K562 (cell line): ENCODE measurements around the gene ZNF740. TPM values are rescaled to one million over a fixed set of nuclear protein-coding genes. Genes with fewer than 3 reads are reported as not detected.
A peak's percentile ranks its signal among the peaks of the same experiment; 100 is the strongest.

Experiments
- ATAC-seq: fragments of 200-7000 bp; cut with Tn5 transposase; 3 replicates; pipeline ENCODE4 v1.9.1; 2020; ENCODE audit warnings: moderate library complexity
- BruUV-seq: library from RNA; stranded (reverse); fragments of 400-500 nt; replicated peaks from 2 replicates; lab custom pipeline; 2021; lab: Mats Ljungman, UMichigan
- CTCF ChIA-PET: fragments of 300-600 bp; formaldehyde crosslinking; extraction: SDS; loops from one replicate; lab custom pipeline; 2021; ENCODE audit warnings: low intra/inter-chr PET ratio; lab: Yijun Ruan, JAX
- POLR2A ChIA-PET: fragments of 300-600, 350-650 bp; sonication (Branson Sonifier 250); formaldehyde crosslinking; extraction: SDS; loops from one replicate; lab custom pipeline; 2021; ENCODE audit warnings: antibody characterized with exemption, inconsistent platforms; lab: Yijun Ruan, JAX
- DNase-seq, 4 experiments: peaks; one replicate each; pipeline versions ENCODE4 v3.0.0 to v3.0.0-alpha.2; 2011 to 2018; ENCODE audit warnings: low spot score in 3 of 4, mixed read lengths in 3 of 4; ENCODE audit errors: extremely low read depth in 1 of 4
- FAIRE-seq: peaks from 2 replicates; lab custom pipeline; 2011; peaks lifted over from hg19 to GRCh38; lab: Jason Lieb, UNC
- H2AFZ ChIP-seq: 2 replicates; pipeline ENCODE4 v1.6.0; 2011; ENCODE audit warnings: low read depth, low read length, control low read depth, inconsistent platforms
- H3K27ac ChIP-seq: fragments of 200-600 bp; 3 replicates; pipeline ENCODE4 v1.8.0; 2011; ENCODE audit warnings: low read depth, mild to moderate bottlenecking, control low read depth, inconsistent platforms, low read length, moderate library complexity, mixed read lengths; ENCODE audit errors: extremely low read depth
- H3K27me3 ChIP-seq, 2 experiments: fragments of 300-600 bp in 1 of 2; 2 replicates in 1 of 2; 3 replicates in 1 of 2; pipeline versions ENCODE4 v1.6.0 to v1.8.0; 2011; ENCODE audit warnings: inconsistent platforms in 2 of 2, low read length in 2 of 2, mild to moderate bottlenecking in 1 of 2, mixed read lengths in 1 of 2, moderate library complexity in 1 of 2; ENCODE audit not compliant: control insufficient read depth in 2 of 2, insufficient read depth in 2 of 2
- H3K36me3 ChIP-seq: fragments of 300-600 bp; 3 replicates; pipeline ENCODE4 v1.8.0; 2011; ENCODE audit warnings: mild to moderate bottlenecking, low read length, inconsistent platforms; ENCODE audit not compliant: control insufficient read depth, insufficient read depth
- H3K4me1 ChIP-seq, 2 experiments: fragments of 200-600 bp in 1 of 2; replicated peaks in 1 of 2; 2 replicates in 1 of 2; 3 replicates in 1 of 2; pipeline versions ENCODE4 v1.5.1 to v1.8.0; 2011; ENCODE audit warnings: inconsistent platforms in 2 of 2, low read length in 2 of 2, mild to moderate bottlenecking in 1 of 2, mixed read lengths in 1 of 2, moderate library complexity in 1 of 2; ENCODE audit not compliant: control insufficient read depth in 2 of 2, insufficient read depth in 2 of 2
- H3K4me2 ChIP-seq: 2 replicates; pipeline ENCODE4 v1.6.1; 2011; ENCODE audit warnings: low read length, control low read depth, inconsistent platforms, mixed read lengths; ENCODE audit not compliant: insufficient read depth
- H3K4me3 ChIP-seq: fragments of 200-600 bp; sonication (generic), shearing (Covaris generic); 2 replicates; pipeline ENCODE4 v1.5.1; 2016; ENCODE audit warnings: control low read depth, inconsistent platforms
- H3K79me2 ChIP-seq: fragments of 200-600 bp; 3 replicates; pipeline ENCODE4 v1.8.0; 2011; ENCODE audit warnings: low read length, inconsistent platforms; ENCODE audit not compliant: control insufficient read depth, insufficient read depth
- H3K9ac ChIP-seq, 2 experiments: 2 replicates each; pipeline versions ENCODE4 v1.6.0 to v1.6.1; 2011; ENCODE audit warnings: low read depth in 2 of 2, low read length in 2 of 2, control low read depth in 1 of 2, inconsistent platforms in 1 of 2, mild to moderate bottlenecking in 1 of 2, mixed read lengths in 1 of 2; ENCODE audit not compliant: insufficient read depth in 1 of 2
- H3K9me1 ChIP-seq: one replicate; pipeline ENCODE4 v1.6.0; 2011; ENCODE audit warnings: inconsistent platforms, mild to moderate bottlenecking, low read length, moderate library complexity; ENCODE audit not compliant: control insufficient read depth, insufficient read depth
- H3K9me3 ChIP-seq: replicated peaks from 2 replicates; pipeline ENCODE4 v1.5.1; 2011; ENCODE audit warnings: low read depth, low read length, inconsistent platforms; ENCODE audit not compliant: control insufficient read depth, insufficient read depth
- H4K20me1 ChIP-seq: replicated peaks from 2 replicates; pipeline ENCODE4 v1.6.1; 2011; ENCODE audit warnings: low read length, inconsistent platforms, mixed read lengths; ENCODE audit not compliant: control insufficient read depth, insufficient read depth
- CBX2 ChIP-seq: fragments of 200-600 bp; sonication (generic); IDR thresholded peaks from one replicate; pipeline ENCODE4 v1.6.1; 2012; ENCODE audit warnings: mild to moderate bottlenecking, low read length, inconsistent platforms; ENCODE audit not compliant: insufficient read depth, poor library complexity, severe bottlenecking
- CCAR2 ChIP-seq: fragments of 200-400 bp; formaldehyde crosslinking; IDR thresholded peaks from 2 replicates; pipeline ENCODE4 v1.6.1; 2017; ENCODE audit warnings: mild to moderate bottlenecking, low read depth, low read length
- E2F8 ChIP-seq: fragments of 450-650 bp; IDR thresholded peaks from 2 replicates; pipeline ENCODE4 v1.7.1; 2018; ENCODE audit warnings: mild to moderate bottlenecking, low read depth; ENCODE audit not compliant: partially characterized antibody
- GTF2B ChIP-seq: IDR thresholded peaks from 2 replicates; pipeline ENCODE4 v1.6.1; 2011; ENCODE audit not compliant: insufficient read length; ENCODE audit errors: extremely low read depth
- HDGF ChIP-seq: fragments of 450-650 bp; IDR thresholded peaks from 2 replicates; pipeline ENCODE4 v1.6.1; 2016
- NCOA2 ChIP-seq, 2 experiments: fragments of 450-650 bp; IDR thresholded peaks; 2 replicates each; pipeline ENCODE4 v1.6.1; 2018; ENCODE audit warnings: mild to moderate bottlenecking in 2 of 2, moderate library complexity in 1 of 2; ENCODE audit not compliant: partially characterized antibody in 2 of 2
- NRF1 ChIP-seq, 2 experiments: fragments of 450-650 bp; IDR thresholded peaks in 1 of 2; conservative IDR thresholded peaks in 1 of 2; 2 replicates each; pipeline ENCODE4 v1.6.1; 2014; ENCODE audit warnings: mild to moderate bottlenecking in 2 of 2
- RBM39 ChIP-seq: fragments of 200-400 bp; formaldehyde crosslinking; optimal IDR thresholded peaks from 2 replicates; pipeline ENCODE3; 2018; ENCODE audit warnings: low read depth, low read length
- WGBS: fragments of 100-300 bp; shearing (Covaris generic); methylation state at CpG from one replicate; pipeline ENCODE4 v1.1.6; 2016; ENCODE audit warnings: low coverage, mixed read lengths; ENCODE audit not compliant: insufficient coverage; ENCODE audit errors: missing lambda C conversion rate; 5-methylcytosine and 5-hydroxymethylcytosine counted together
- in situ Hi-C: fragments of 300-500 bp; cut with MboI; formaldehyde crosslinking; loops from 4 replicates; pipeline ENCODE4 v1.15.0; 2018; ENCODE audit warnings: inconsistent platforms, mixed read lengths
- intact Hi-C: fragments of 100-400 bp; cut with micrococcal nuclease; formaldehyde crosslinking; loops from 2 replicates; pipeline ENCODE4 v1.14.2; 2022
- polyA plus RNA-seq, 8 experiments: library from polyadenylated mRNA; depleted of rRNA in 4 of 8; stranded (reverse) in 5 of 8; unstranded in 3 of 8; fragments of >200 nt; fragmentation: Nextera tagmentation in 2 of 8; fragmentation: Illumina TruSeq in 1 of 8; extraction: Ambion mirVana in 2 of 8; extraction: Trizol in 1 of 8; gene quantifications; 2 replicates each; pipeline versions ENCODE4 v1.2.1 to v1.2.3, GENCODE V29; 2011 to 2014; ENCODE audit warnings: inconsistent platforms in 1 of 8, missing spikeins in 1 of 8
- total RNA-seq, 7 experiments: library from RNA; depleted of rRNA in 6 of 7; stranded (reverse); fragments of >200 nt in 6 of 7; fragmentation: Illumina TruSeq in 2 of 7; extraction: Trizol in 2 of 7; gene quantifications; 2 replicates each; pipeline versions ENCODE4 v1.2.1 to v1.2.3, GENCODE V29; 2011 to 2021; ENCODE audit warnings: low replicate concordance in 1 of 7

ZNF740 gene
- total and polyA plus RNA-seq, 9 of the 15 experiments (the other 6 are each of a cell fraction or from before 2014, with no cell fraction given) = 0.57 to 46.4 (median 18.6) TPM

- peak overlapping the region in 1 of 2 experiments; percentile 69; a peak in 1 of 4 replicates for H3K9ac ChIP-seq
- intact Hi-C loops = no loop called here
- H3K27ac ChIP-seq = no peak overlapping the region
- H3K4me3 ChIP-seq = no peak overlapping the region
- WGBS = 23% methylated on average over 11 of the region's 11 CpGs
- ATAC-seq (peak; percentile 63), FAIRE-seq (no peak), DNase-seq (peak in 3 of 4 experiments; percentile 38 to 56 (median 46))
- no peaks in the 10 kb centered on the region for H3K36me3 ChIP-seq
- POLR2A ChIA-PET = interaction anchor here (0.6 to 1.4 kb wide), 6 partner anchors 10 to 558 kb away, joined by 3 to 8 read pairs (median 4); a partner anchor contains a TSS
- H3K9me3 ChIP-seq = no peaks in the 10 kb centered on the region
- H3K4me2 ChIP-seq = peak overlapping the region; percentile 54
- CTCF ChIA-PET = no interaction called here
- in situ Hi-C loops = no loop called here
- no TSS peak for BruUV-seq
- no peaks in the 10 kb centered on the region for H3K9me1 ChIP-seq
- no peaks in the 10 kb centered on the region; the same call in 1 of the 2 replicates for H4K20me1 ChIP-seq
- no peaks in the 10 kb centered on the region for H3K27me3 ChIP-seq
- no peaks in the 10 kb centered on the region for H3K79me2 ChIP-seq
- peaks cover 13 to 28% of the 10 kb centered on the region in 2 experiments for H3K4me1 ChIP-seq
- H2AFZ ChIP-seq = peak overlapping the region; percentile 18; the same call in 1 of the 2 replicates
- TF ChIP-seq NCOA2 (IDR thresholded peaks at IDR 0.05; ENCODE audit: partially characterized antibody in 2 of 2) = no peak
- TF ChIP-seq NRF1 (conservative IDR thresholded peaks at IDR 0.05 in 1 of 2, IDR thresholded peaks at IDR 0.05 in 1 of 2) = peak; percentile 23 to 37; a peak in 1 of 4 replicates
- no peak for TF ChIP-seq CBX2
- TF ChIP-seq HDGF = 0 out of 2 replicates have a peak, but pooled peaks have one; percentile 67
- TF ChIP-seq E2F8 = no peak
- TF ChIP-seq GTF2B = no peak
- TF ChIP-seq RBM39 = no peak
- no peak for TF ChIP-seq CCAR2
These were observed 52.3 kb downstream of the ZNF740 start for GRCh38 chr12:53232646-53233461.
